Trophoblast cell (in vitro differentiated cells and primary cell): Measurements from ENCODE around the gene LYRM7.

Experiments used
- DNase-seq, 2 donors: peaks; one replicate each; pipeline ENCODE4 v3.0.0-alpha.2; 2016
- H2AFZ ChIP-seq: 2 replicates; pipeline ENCODE4 v1.6.1; 2013; ENCODE audit warnings: low read length, moderate library complexity, mild to moderate bottlenecking; ENCODE audit not compliant: insufficient read depth, poor library complexity
- H2AK5ac ChIP-seq: 2 replicates; pipeline ENCODE4 v1.6.1; 2013; ENCODE audit warnings: mild to moderate bottlenecking, low read length
- H2BK120ac ChIP-seq: 2 replicates; pipeline ENCODE4 v1.6.1; 2013; ENCODE audit warnings: low read length, mild to moderate bottlenecking, moderate library complexity; ENCODE audit not compliant: insufficient read depth, poor library complexity
- H2BK12ac ChIP-seq: 2 replicates; pipeline ENCODE4 v1.6.1; 2013; ENCODE audit warnings: mild to moderate bottlenecking, low read length, moderate library complexity
- H2BK5ac ChIP-seq: 2 replicates; pipeline ENCODE4 v1.6.1; 2013; ENCODE audit warnings: low read length, low read depth, moderate library complexity, mild to moderate bottlenecking; ENCODE audit not compliant: poor library complexity
- H3K14ac ChIP-seq: 2 replicates; pipeline ENCODE4 v1.6.1; 2013; ENCODE audit warnings: mild to moderate bottlenecking, low read length
- H3K18ac ChIP-seq: 2 replicates; pipeline ENCODE4 v1.6.1; 2013; ENCODE audit warnings: mild to moderate bottlenecking, low read length
- H3K23ac ChIP-seq: 2 replicates; pipeline ENCODE4 v1.6.1; 2013; ENCODE audit warnings: low read length
- H3K27ac ChIP-seq: 2 replicates; pipeline ENCODE4 v1.5.1; 2013; ENCODE audit warnings: low read depth, mild to moderate bottlenecking, inconsistent platforms, low read length, moderate library complexity
- H3K27me3 ChIP-seq: 2 replicates; pipeline ENCODE4 v1.6.1; 2013; ENCODE audit warnings: inconsistent platforms, mild to moderate bottlenecking, low read length, moderate library complexity; ENCODE audit not compliant: insufficient read depth
- H3K36me3 ChIP-seq, 2 experiments: 1 replicate in 1 of 2; 2 replicates in 1 of 2; pipeline ENCODE4 v1.6.1; 2013; ENCODE audit warnings: low read length in 2 of 2, mild to moderate bottlenecking in 2 of 2, moderate library complexity in 1 of 2; ENCODE audit not compliant: insufficient read depth in 2 of 2, control insufficient read depth in 1 of 2
- H3K4ac ChIP-seq: 2 replicates; pipeline ENCODE4 v1.6.1; 2013; ENCODE audit warnings: low read depth, mild to moderate bottlenecking, low read length, moderate library complexity
- H3K4me1 ChIP-seq, 2 experiments: 1 replicate in 1 of 2; 2 replicates in 1 of 2; pipeline ENCODE4 v1.6.1; 2013; ENCODE audit warnings: low read length in 2 of 2, mild to moderate bottlenecking in 2 of 2, moderate library complexity in 1 of 2; ENCODE audit not compliant: insufficient read depth in 2 of 2, control insufficient read depth in 1 of 2
- H3K4me2 ChIP-seq: 2 replicates; pipeline ENCODE4 v1.6.1; 2013; ENCODE audit warnings: inconsistent platforms, mild to moderate bottlenecking, low read length, moderate library complexity
- H3K4me3 ChIP-seq: 2 replicates; pipeline ENCODE4 v1.5.1; 2013; ENCODE audit warnings: mild to moderate bottlenecking, low read depth, low read length, inconsistent platforms
- H3K79me1 ChIP-seq: one replicate; pipeline ENCODE4 v1.6.1; 2013; ENCODE audit warnings: low read length
- H3K79me2 ChIP-seq: 2 replicates; pipeline ENCODE4 v1.6.1; 2013; ENCODE audit warnings: low read length, mild to moderate bottlenecking; ENCODE audit not compliant: control insufficient read depth, insufficient read depth, poor library complexity
- H3K9ac ChIP-seq: 2 replicates; pipeline ENCODE4 v1.6.1; 2013; ENCODE audit warnings: mild to moderate bottlenecking, low read length
- H3K9me3 ChIP-seq: 2 replicates; pipeline ENCODE4 v1.6.1; 2013; ENCODE audit warnings: low read depth, mild to moderate bottlenecking, control low read depth, inconsistent platforms, low read length; ENCODE audit not compliant: insufficient read depth
- H4K12ac ChIP-seq: 2 replicates; pipeline ENCODE4 v1.6.1; 2013; ENCODE audit warnings: low read depth, mild to moderate bottlenecking, low read length, moderate library complexity
- H4K8ac ChIP-seq: 2 replicates; pipeline ENCODE4 v1.6.1; 2013; ENCODE audit warnings: low read depth, mild to moderate bottlenecking, low read length, moderate library complexity
- H4K91ac ChIP-seq: one replicate; pipeline ENCODE4 v1.6.1; 2013; ENCODE audit warnings: low read depth, mild to moderate bottlenecking, low read length, moderate library complexity
- WGBS: extraction: QIAGEN DNeasy Blood & Tissue Kit; methylation state at CpG from one replicate; pipeline ENCODE4 v1.1.7; 2013; ENCODE audit warnings: missing lambda C conversion rate; ENCODE audit not compliant: insufficient read length, insufficient coverage; ENCODE audit errors: extremely low coverage; 5-methylcytosine and 5-hydroxymethylcytosine counted together

LYRM7 gene

GRCh38 chr5:131245948-131246347 lies 75.2 kb downstream of the LYRM7 start:
- H3K9me3 ChIP-seq = peaks cover 1% of the 10 kb centered on the region
- H3K4me3 ChIP-seq = no peak overlapping the region
- H3K4me2 ChIP-seq = no peak overlapping the region
- H4K12ac ChIP-seq = no peak overlapping the region
- no peak overlapping the region for H3K27ac ChIP-seq
- no peak overlapping the region for H3K14ac ChIP-seq
- no peak overlapping the region for H4K8ac ChIP-seq
- no peak overlapping the region for H3K9ac ChIP-seq
- H2BK120ac ChIP-seq = no peak overlapping the region
- no peak overlapping the region for H2BK5ac ChIP-seq
- H3K18ac ChIP-seq = no peak overlapping the region
- H4K91ac ChIP-seq = no peak overlapping the region
- no peak overlapping the region for H2AK5ac ChIP-seq
- WGBS = no CpG with 5 or more reads among the region's 2 CpGs
- no peak overlapping the region for H2BK12ac ChIP-seq
- H3K36me3 ChIP-seq = no peaks in the 10 kb centered on the region
- H3K79me1 ChIP-seq = no peaks in the 10 kb centered on the region
- no peaks in the 10 kb centered on the region for H3K79me2 ChIP-seq
- DNase-seq = no peak
- no peak overlapping the region for H3K4ac ChIP-seq
- no peak overlapping the region for H2AFZ ChIP-seq
- no peaks in the 10 kb centered on the region for H3K27me3 ChIP-seq
- no peaks in the 10 kb centered on the region for H3K4me1 ChIP-seq
- no peak overlapping the region for H3K23ac ChIP-seq

GRCh38 chr5:131246504-131246903 lies 75.8 kb downstream of the LYRM7 start:
- no peaks in the 10 kb centered on the region for H3K79me2 ChIP-seq
- H3K36me3 ChIP-seq = no peaks in the 10 kb centered on the region
- H2AK5ac ChIP-seq = no peak overlapping the region
- H2BK5ac ChIP-seq = no peak overlapping the region
- no CpG with 5 or more reads among the region's 4 CpGs for WGBS
- H2BK12ac ChIP-seq = no peak overlapping the region
- no peak overlapping the region for H2AFZ ChIP-seq
- no peaks in the 10 kb centered on the region for H3K79me1 ChIP-seq
- no peak for DNase-seq
- no peak overlapping the region for H3K27ac ChIP-seq
- peaks cover 1% of the 10 kb centered on the region for H3K9me3 ChIP-seq
- no peak overlapping the region for H3K14ac ChIP-seq
- no peak overlapping the region for H2BK120ac ChIP-seq
- no peak overlapping the region for H3K23ac ChIP-seq
- H3K4ac ChIP-seq = no peak overlapping the region
- no peak overlapping the region for H4K12ac ChIP-seq
- H3K18ac ChIP-seq = no peak overlapping the region
- no peak overlapping the region for H4K91ac ChIP-seq
- H4K8ac ChIP-seq = no peak overlapping the region
- no peak overlapping the region for H3K9ac ChIP-seq
- H3K4me3 ChIP-seq = no peak overlapping the region
- no peaks in the 10 kb centered on the region for H3K27me3 ChIP-seq
- no peaks in the 10 kb centered on the region for H3K4me1 ChIP-seq
- H3K4me2 ChIP-seq = no peak overlapping the region

- Histone ChIP-seq H2BK12ac (no peak overlapping the region), H3K79me2 (no peaks in the 10 kb centered on the region), H3K79me1 (no peaks in the 10 kb centered on the region), H4K8ac (no peak overlapping the region), H2AK5ac (no peak overlapping the region), H3K9ac (no peak overlapping the region), H3K36me3 (no peaks in the 10 kb centered on the region), H3K9me3 (peaks cover 1% of the 10 kb centered on the region), H2AFZ (no peak overlapping the region), H3K18ac (no peak overlapping the region), H3K4ac (no peak overlapping the region), H3K4me1 (no peaks in the 10 kb centered on the region), H3K23ac (no peak overlapping the region), H2BK120ac (no peak overlapping the region), H3K14ac (no peak overlapping the region), H3K4me3 (no peak overlapping the region), H2BK5ac (no peak overlapping the region), H3K27ac (no peak overlapping the region), H4K12ac (no peak overlapping the region), H4K91ac (no peak overlapping the region), H3K4me2 (no peak overlapping the region), H3K27me3 (no peaks in the 10 kb centered on the region)
- no CpG with 5 or more reads among the region's 3 CpGs for WGBS
- DNase-seq = no peak
Observed at GRCh38 chr5:131250751-131251475, 80.2 kb downstream of the LYRM7 start.

GRCh38 chr5:131252824-131253171 lies 82.1 kb downstream of the LYRM7 start:
- DNase-seq = peak; percentile 80 to 98
- no peak overlapping the region for H2BK5ac ChIP-seq
- H3K27me3 ChIP-seq = no peaks in the 10 kb centered on the region
- H3K4me3 ChIP-seq = no peak overlapping the region
- no peak overlapping the region for H4K12ac ChIP-seq
- H3K14ac ChIP-seq = no peak overlapping the region
- no peak overlapping the region for H2AK5ac ChIP-seq
- H3K79me2 ChIP-seq = no peaks in the 10 kb centered on the region
- H3K4me1 ChIP-seq = peaks cover 2% of the 10 kb centered on the region in 2 experiments
- H3K79me1 ChIP-seq = no peaks in the 10 kb centered on the region
- H3K4ac ChIP-seq = no peak overlapping the region
- H3K9ac ChIP-seq = no peak overlapping the region
- no peak overlapping the region for H3K4me2 ChIP-seq
- H4K91ac ChIP-seq = no peak overlapping the region
- H2BK120ac ChIP-seq = no peak overlapping the region
- H3K23ac ChIP-seq = no peak overlapping the region
- no peaks in the 10 kb centered on the region for H3K9me3 ChIP-seq
- no peak overlapping the region for H2BK12ac ChIP-seq
- H2AFZ ChIP-seq = no peak overlapping the region
- H3K36me3 ChIP-seq = no peaks in the 10 kb centered on the region
- WGBS = no CpG with 5 or more reads among the region's 6 CpGs
- H3K18ac ChIP-seq = no peak overlapping the region
- no peak overlapping the region for H4K8ac ChIP-seq
- H3K27ac ChIP-seq = no peak overlapping the region
